Endodermal cell (in vitro differentiated cells): ENCODE measurements around the gene SATB2. TPM values are rescaled to one million over a fixed set of nuclear protein-coding genes. Genes with fewer than 3 reads are reported as not detected.

Experiments used
- DNase-seq: peaks from one replicate; pipeline ENCODE4 v3.0.0-alpha.2; 2017
- H3K27ac ChIP-seq: 2 replicates; pipeline ENCODE4 v1.5.1; 2013; ENCODE audit warnings: mild to moderate bottlenecking, low read depth, low read length, moderate library complexity
- H3K27me3 ChIP-seq: 2 replicates; pipeline ENCODE4 v1.6.1; 2013; ENCODE audit warnings: mild to moderate bottlenecking, low read length, moderate library complexity; ENCODE audit not compliant: insufficient read depth, control insufficient read depth, poor library complexity, severe bottlenecking
- H3K36me3 ChIP-seq: 2 replicates; pipeline ENCODE4 v1.7.0; 2013; ENCODE audit warnings: mild to moderate bottlenecking, low read length, moderate library complexity; ENCODE audit not compliant: control insufficient read depth, insufficient read depth
- H3K4me1 ChIP-seq: one replicate; pipeline ENCODE4 v1.7.0; 2013; ENCODE audit warnings: low read length; ENCODE audit not compliant: control insufficient read depth, insufficient read depth
- H3K4me3 ChIP-seq: 2 replicates; pipeline ENCODE4 v1.5.1; 2013; ENCODE audit warnings: mild to moderate bottlenecking, low read length, moderate library complexity
- H3K9ac ChIP-seq: 2 replicates; pipeline ENCODE4 v1.6.1; 2013; ENCODE audit warnings: mild to moderate bottlenecking, low read length, moderate library complexity; ENCODE audit not compliant: poor library complexity, severe bottlenecking; ENCODE audit errors: extremely low read depth
- H3K9me3 ChIP-seq: 2 replicates; pipeline ENCODE4 v1.6.1; 2013; ENCODE audit warnings: mild to moderate bottlenecking, low read length, moderate library complexity; ENCODE audit not compliant: control insufficient read depth
- H3K27ac Mint-ChIP-seq: 2 replicates; pipeline ENCODE4 v1.8.0; 2020; ENCODE audit warnings: mixed read lengths
- H3K27me3 Mint-ChIP-seq: 2 replicates; pipeline ENCODE4 v1.8.0; 2021; ENCODE audit warnings: mild to moderate bottlenecking, mixed read lengths; ENCODE audit not compliant: insufficient read depth
- H3K36me3 Mint-ChIP-seq: 2 replicates; pipeline ENCODE4 v1.8.0; 2020; ENCODE audit warnings: low read depth, mixed read lengths
- H3K4me1 Mint-ChIP-seq: 2 replicates; pipeline ENCODE4 v1.8.0; 2020; ENCODE audit warnings: mixed read lengths
- H3K4me3 Mint-ChIP-seq: 2 replicates; pipeline ENCODE4 v1.8.0; 2020; ENCODE audit warnings: mild to moderate bottlenecking, moderate library complexity, mixed read lengths
- H3K9me3 Mint-ChIP-seq: 2 replicates; pipeline ENCODE4 v1.8.0; 2020; ENCODE audit warnings: mild to moderate bottlenecking, mixed read lengths
- CTCF ChIP-seq: fragments of 200-600 bp; sonication (generic); conservative IDR thresholded peaks from 2 replicates; pipeline ENCODE4 v1.5.0; 2021; ENCODE audit warnings: antibody characterized with exemption, mild to moderate bottlenecking
- WGBS, 2 experiments: methylation state at CpG; one replicate each; pipeline versions ENCODE4 v1.1.5 to v1.1.7; 2013; ENCODE audit warnings: missing lambda C conversion rate in 2 of 2, mixed read lengths in 1 of 2; ENCODE audit not compliant: insufficient coverage in 1 of 2, insufficient read length in 1 of 2; 5-methylcytosine and 5-hydroxymethylcytosine counted together
- total RNA-seq, 2 donors: library from RNA; stranded (reverse); fragmentation: NEBNext Ultra II Directional in 1 of 2; extraction: Animal tissue kit (Norgen Biotek cat#: 25700) in 1 of 2; gene quantifications; 2 replicates in 1 of 2; 3 replicates in 1 of 2; pipeline ENCODE4 v1.2.1, GENCODE V29; 2021

Gene SATB2
- total RNA-seq, 2 donors from 2014 or later = 2.4 to 3.0 TPM

- 94% methylated on average over 1 of the region's 1 CpG; no CpG with 5 or more reads in 1 of the 2 experiments for WGBS, 2 experiments
- Mint-ChIP-seq H3K9me3 (no peaks in the 10 kb centered on the region), H3K27me3 (no peaks in the 10 kb centered on the region), H3K4me1 (peaks cover 29% of the 10 kb centered on the region), H3K4me3 (no peak overlapping the region), H3K27ac (no peak overlapping the region), H3K36me3 (no peaks in the 10 kb centered on the region)
- no peaks in the 10 kb centered on the region for H3K36me3 ChIP-seq
- peaks cover 7% of the 10 kb centered on the region for H3K4me1 ChIP-seq
- H3K27me3 ChIP-seq = no peaks in the 10 kb centered on the region
- no peak for TF ChIP-seq CTCF
- no peak for DNase-seq
- H3K9ac ChIP-seq = no peak overlapping the region
- no peak overlapping the region for H3K27ac ChIP-seq
- H3K4me3 ChIP-seq = no peak overlapping the region
- H3K9me3 ChIP-seq = no peaks in the 10 kb centered on the region
Observed at GRCh38 chr2:199434555-199434954, 23.2 kb downstream of the SATB2 start.

- Mint-ChIP-seq H3K27ac (no peak overlapping the region), H3K4me3 (no peak overlapping the region), H3K4me1 (peaks cover 18% of the 10 kb centered on the region), H3K27me3 (no peaks in the 10 kb centered on the region), H3K9me3 (no peaks in the 10 kb centered on the region), H3K36me3 (no peaks in the 10 kb centered on the region)
- Histone ChIP-seq H3K27ac (no peak overlapping the region), H3K36me3 (no peaks in the 10 kb centered on the region), H3K9ac (no peak overlapping the region), H3K4me3 (no peak overlapping the region), H3K27me3 (no peaks in the 10 kb centered on the region), H3K4me1 (peaks cover 5% of the 10 kb centered on the region), H3K9me3 (no peaks in the 10 kb centered on the region)
- peak; percentile 61 for DNase-seq
- WGBS, 2 experiments = 80 to 83% methylated on average over 1 to 11 of the region's 11 CpGs
- peak; percentile 16 for TF ChIP-seq CTCF
Observed at GRCh38 chr2:199433204-199433832, 24.4 kb downstream of the SATB2 start.

- no peaks in the 10 kb centered on the region for H3K27me3 ChIP-seq
- peak; percentile 84 for DNase-seq
- Mint-ChIP-seq H3K9me3 (no peaks in the 10 kb centered on the region), H3K36me3 (no peaks in the 10 kb centered on the region), H3K27me3 (no peaks in the 10 kb centered on the region), H3K27ac (peak overlapping the region; percentile 22), H3K4me3 (peak overlapping the region; percentile 1), H3K4me1 (peaks cover 14% of the 10 kb centered on the region)
- no peaks in the 10 kb centered on the region for H3K36me3 ChIP-seq
- H3K4me3 ChIP-seq = no peak overlapping the region
- no peaks in the 10 kb centered on the region for H3K9me3 ChIP-seq
- H3K27ac ChIP-seq = no peak overlapping the region
- peaks cover 5% of the 10 kb centered on the region for H3K4me1 ChIP-seq
- no peak for TF ChIP-seq CTCF
- 24 to 40% methylated on average over 7 to 11 of the region's 11 CpGs for WGBS, 2 experiments
- no peak overlapping the region for H3K9ac ChIP-seq
Observed at GRCh38 chr2:199431746-199432213, 26.0 kb downstream of the SATB2 start.
